Mesothelial cell of epicardium (in vitro differentiated cells): ENCODE data around the gene CNTNAP5. TPM values are rescaled to one million over a fixed set of nuclear protein-coding genes. Genes with fewer than 3 reads are reported as not detected.

Source experiments
- DNase-seq, 2 experiments: peaks; one replicate each; pipeline ENCODE4 v3.0.0; 2021; ENCODE audit warnings: low spot score in 2 of 2; ENCODE audit not compliant: unreplicated experiment in 2 of 2
- H3K27ac Mint-ChIP-seq: 2 replicates; pipeline ENCODE4 v1.8.0; 2021; ENCODE audit warnings: mixed read lengths
- H3K27me3 Mint-ChIP-seq: 2 replicates; pipeline ENCODE4 v1.8.0; 2021; ENCODE audit warnings: low read depth, mixed read lengths
- H3K36me3 Mint-ChIP-seq: 2 replicates; pipeline ENCODE4 v1.8.0; 2021; ENCODE audit warnings: mixed read lengths
- H3K4me1 Mint-ChIP-seq: 2 replicates; pipeline ENCODE4 v1.8.0; 2021; ENCODE audit warnings: mixed read lengths
- H3K4me3 Mint-ChIP-seq: 2 replicates; pipeline ENCODE4 v1.8.0; 2021; ENCODE audit warnings: mild to moderate bottlenecking, moderate library complexity, mixed read lengths
- H3K9me3 Mint-ChIP-seq: 2 replicates; pipeline ENCODE4 v1.8.0; 2021; ENCODE audit warnings: mixed read lengths
- total RNA-seq: library from RNA; stranded (reverse); gene quantifications from 3 replicates; pipeline ENCODE4 v1.2.1, GENCODE V29; 2021
- TF ChIP-seq, protein P1 (sequence below): fragments of 200-600 bp; sonication (generic); IDR thresholded peaks from one replicate; pipeline ENCODE4 v1.5.0; 2021; ENCODE audit warnings: antibody characterized with exemption; ENCODE audit not compliant: unreplicated experiment

Gene CNTNAP5
- total RNA-seq, 1 donor from 2014 or later, result 0.22 TPM

DNA sequence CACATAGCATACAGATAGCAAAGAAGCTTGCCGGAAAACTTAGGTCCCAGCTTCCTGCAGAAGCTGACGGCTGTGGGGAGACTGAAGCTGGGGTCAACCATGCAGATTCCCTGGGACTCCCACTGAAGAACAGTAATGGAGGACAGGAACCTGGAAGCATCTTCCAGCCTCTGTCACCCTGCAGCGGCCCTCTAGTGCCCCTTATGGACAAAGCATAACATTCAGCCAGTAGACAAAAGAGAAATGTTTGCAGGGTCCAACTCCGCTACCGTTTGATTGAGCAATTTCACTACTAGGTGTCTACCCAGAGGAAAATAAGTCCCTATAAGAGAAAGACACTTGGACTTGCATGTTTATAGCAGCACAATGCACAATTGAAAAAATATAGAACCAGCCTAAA, 460.6 kb downstream of the CNTNAP5 start:
- no peak overlapping the region for H3K4me3 Mint-ChIP-seq
- no peaks in the 10 kb centered on the region for H3K27me3 Mint-ChIP-seq
- no peak for DNase-seq
- H3K9me3 Mint-ChIP-seq, result peaks cover 3% of the 10 kb centered on the region
- H3K36me3 Mint-ChIP-seq, result no peaks in the 10 kb centered on the region
- H3K4me1 Mint-ChIP-seq, result peaks cover 2% of the 10 kb centered on the region
- no peak overlapping the region for H3K27ac Mint-ChIP-seq
- TF ChIP-seq, protein P1, sequence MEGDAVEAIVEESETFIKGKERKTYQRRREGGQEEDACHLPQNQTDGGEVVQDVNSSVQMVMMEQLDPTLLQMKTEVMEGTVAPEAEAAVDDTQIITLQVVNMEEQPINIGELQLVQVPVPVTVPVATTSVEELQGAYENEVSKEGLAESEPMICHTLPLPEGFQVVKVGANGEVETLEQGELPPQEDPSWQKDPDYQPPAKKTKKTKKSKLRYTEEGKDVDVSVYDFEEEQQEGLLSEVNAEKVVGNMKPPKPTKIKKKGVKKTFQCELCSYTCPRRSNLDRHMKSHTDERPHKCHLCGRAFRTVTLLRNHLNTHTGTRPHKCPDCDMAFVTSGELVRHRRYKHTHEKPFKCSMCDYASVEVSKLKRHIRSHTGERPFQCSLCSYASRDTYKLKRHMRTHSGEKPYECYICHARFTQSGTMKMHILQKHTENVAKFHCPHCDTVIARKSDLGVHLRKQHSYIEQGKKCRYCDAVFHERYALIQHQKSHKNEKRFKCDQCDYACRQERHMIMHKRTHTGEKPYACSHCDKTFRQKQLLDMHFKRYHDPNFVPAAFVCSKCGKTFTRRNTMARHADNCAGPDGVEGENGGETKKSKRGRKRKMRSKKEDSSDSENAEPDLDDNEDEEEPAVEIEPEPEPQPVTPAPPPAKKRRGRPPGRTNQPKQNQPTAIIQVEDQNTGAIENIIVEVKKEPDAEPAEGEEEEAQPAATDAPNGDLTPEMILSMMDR, result no peak

DNA sequence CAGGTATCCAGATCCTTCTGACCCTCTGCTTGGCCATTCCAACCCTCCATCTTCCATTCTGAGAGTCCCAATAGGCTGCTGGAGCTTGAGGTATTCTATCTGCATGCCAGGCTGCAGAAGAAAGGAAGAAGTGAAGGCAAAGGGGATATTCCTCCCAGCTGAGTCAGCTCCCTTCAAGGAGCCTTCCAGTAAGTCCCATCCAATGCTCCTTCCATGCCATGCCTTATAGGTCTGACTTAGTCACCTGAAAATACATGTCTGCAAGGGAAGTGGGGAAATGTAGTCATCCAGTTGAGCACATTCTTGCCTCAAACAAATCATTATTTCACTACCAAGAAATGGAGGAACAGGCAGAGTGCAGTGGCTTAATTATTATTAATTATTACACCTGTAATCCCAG, 464.6 kb downstream of the CNTNAP5 start:
- Mint-ChIP-seq H3K27ac (no peak overlapping the region), H3K36me3 (no peaks in the 10 kb centered on the region), H3K4me1 (no peaks in the 10 kb centered on the region), H3K27me3 (no peaks in the 10 kb centered on the region), H3K9me3 (peaks cover 3% of the 10 kb centered on the region), H3K4me3 (no peak overlapping the region)
- TF ChIP-seq, protein P1, result no peak
- no peak for DNase-seq

DNA sequence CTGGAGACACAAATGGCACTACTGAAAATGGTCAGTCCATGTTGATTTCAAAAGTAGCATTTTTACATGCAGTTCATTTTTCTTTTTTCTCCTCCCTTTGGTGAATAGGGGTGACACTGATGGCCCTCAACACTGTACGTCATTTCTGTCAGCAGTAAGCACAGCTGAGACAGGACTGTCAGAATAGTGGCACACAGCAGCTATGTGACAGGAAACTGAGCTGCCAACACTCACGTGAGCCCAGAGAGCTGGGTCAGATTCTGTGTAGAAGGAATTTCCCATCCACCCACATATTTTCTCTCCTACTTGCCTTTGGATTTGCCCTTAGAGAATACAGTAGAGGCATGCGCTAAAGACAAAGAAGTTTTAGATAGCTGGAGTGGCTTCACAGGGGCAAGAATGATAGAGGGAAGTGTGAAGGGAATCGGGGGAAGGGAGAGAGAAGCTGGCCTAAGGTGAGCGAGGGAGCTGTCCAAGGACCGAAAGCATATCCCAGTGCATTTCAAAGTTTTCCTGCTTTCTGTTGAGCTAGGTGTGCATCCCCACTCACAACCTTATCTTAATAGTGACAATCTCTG, 476.6 kb downstream of the CNTNAP5 start:
- Mint-ChIP-seq H3K36me3 (no peaks in the 10 kb centered on the region), H3K27me3 (peaks cover 11% of the 10 kb centered on the region), H3K9me3 (no peaks in the 10 kb centered on the region), H3K4me3 (no peak overlapping the region), H3K27ac (no peak overlapping the region), H3K4me1 (no peaks in the 10 kb centered on the region)
- TF ChIP-seq, protein P1, result no peak
- DNase-seq, result no peak

DNA sequence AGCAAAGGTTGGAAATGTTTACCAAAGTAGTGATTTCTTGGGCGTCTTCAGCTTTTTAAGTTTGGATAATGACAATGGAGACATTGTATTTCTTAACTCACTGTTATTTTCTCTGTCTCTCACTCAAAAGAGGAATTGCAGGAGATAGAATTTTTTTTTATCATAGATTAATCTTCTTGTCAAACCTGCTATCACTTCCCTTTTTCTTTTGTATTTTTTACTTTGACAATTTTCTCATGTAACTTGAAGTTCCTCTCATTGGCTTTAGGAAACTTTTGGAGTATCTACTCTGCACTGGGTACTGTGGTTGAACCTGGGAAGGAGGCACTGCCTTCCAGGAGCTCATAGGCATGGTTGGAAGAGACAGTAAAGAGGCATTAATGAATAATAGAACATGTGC, 489.1 kb downstream of the CNTNAP5 start:
- DNase-seq, result no peak
- Mint-ChIP-seq H3K4me3 (no peak overlapping the region), H3K27me3 (peaks cover 4% of the 10 kb centered on the region), H3K27ac (no peak overlapping the region), H3K36me3 (no peaks in the 10 kb centered on the region), H3K4me1 (no peaks in the 10 kb centered on the region), H3K9me3 (peaks cover 15% of the 10 kb centered on the region)
- TF ChIP-seq, protein P1, result no peak

DNA sequence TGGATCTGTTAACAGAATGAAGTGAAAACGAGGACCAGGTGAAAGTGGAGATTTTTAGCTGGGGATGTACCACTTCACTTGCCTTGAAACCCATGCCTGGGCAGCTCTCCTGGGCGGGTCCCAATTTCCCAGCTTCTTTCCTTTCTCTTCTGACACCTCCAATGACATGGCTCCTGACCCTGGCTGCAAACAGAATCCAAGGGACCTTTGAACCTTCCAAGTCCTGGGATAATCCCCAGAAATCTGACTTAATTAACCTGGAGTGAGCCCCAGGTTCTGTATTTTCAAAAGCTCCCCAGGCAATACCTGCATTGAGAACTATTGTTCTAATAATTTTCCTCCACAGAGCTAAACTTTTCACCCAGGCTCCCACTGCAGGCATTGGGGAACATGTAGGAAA, 495.9 kb downstream of the CNTNAP5 start:
- peaks cover 5% of the 10 kb centered on the region for H3K4me1 Mint-ChIP-seq
- H3K27ac Mint-ChIP-seq, result no peak overlapping the region
- peaks cover 15% of the 10 kb centered on the region for H3K9me3 Mint-ChIP-seq
- H3K27me3 Mint-ChIP-seq, result peaks cover 3% of the 10 kb centered on the region
- H3K4me3 Mint-ChIP-seq, result no peak overlapping the region
- TF ChIP-seq, protein P1, result no peak
- no peak for DNase-seq
- H3K36me3 Mint-ChIP-seq, result no peaks in the 10 kb centered on the region

DNA sequence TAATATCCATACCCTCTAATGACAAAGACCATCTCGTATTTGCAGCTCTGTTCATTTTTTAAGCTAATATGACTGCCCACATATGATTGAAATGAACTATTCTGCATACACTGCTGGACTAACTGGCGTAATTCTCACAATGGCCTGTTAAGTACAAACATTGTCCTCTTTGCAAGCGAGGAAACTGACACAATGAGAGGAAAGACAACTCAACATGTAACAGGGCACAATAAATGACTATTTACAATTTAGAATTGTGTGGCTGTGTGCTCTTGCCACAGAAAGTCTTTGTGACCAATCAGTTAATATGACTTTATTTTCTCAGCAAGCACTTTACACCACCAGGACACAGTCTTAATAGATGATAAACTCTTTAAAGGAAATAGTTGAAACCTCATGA, 498.0 kb downstream of the CNTNAP5 start:
- TF ChIP-seq, protein P1, result no peak

More for the DNA sequence above, 498.0 kb downstream of the CNTNAP5 start:
- peaks cover 16% of the 10 kb centered on the region for H3K27me3 Mint-ChIP-seq
- H3K4me1 Mint-ChIP-seq, result peaks cover 5% of the 10 kb centered on the region
- H3K27ac Mint-ChIP-seq, result no peak overlapping the region
- no peak overlapping the region for H3K4me3 Mint-ChIP-seq
- H3K9me3 Mint-ChIP-seq, result no peaks in the 10 kb centered on the region
- no peak for DNase-seq
- H3K36me3 Mint-ChIP-seq, result no peaks in the 10 kb centered on the region
